DND-41 (cell line): Measurements from ENCODE around the gene RYR2.

Source experiments
- ATAC-seq: fragments of 200-7000 bp; cut with Tn5 transposase; 3 replicates; pipeline ENCODE4 v1.9.1; 2021; ENCODE audit warnings: low read depth; ENCODE audit not compliant: insufficient read depth
- DNase-seq: peaks from one replicate; pipeline ENCODE4 v3.0.0-alpha.2; 2020
- H2AFZ ChIP-seq: 2 replicates; pipeline ENCODE4 v1.6.0; 2012; ENCODE audit warnings: low read depth, low read length
- H3K27ac ChIP-seq: 2 replicates; pipeline ENCODE4 v1.5.1; 2012; ENCODE audit warnings: low read length, inconsistent platforms
- H3K27me3 ChIP-seq: fragments of 200-600 bp; sonication (generic); 2 replicates; pipeline ENCODE4 v1.6.0; 2012; ENCODE audit warnings: low read length, mild to moderate bottlenecking, inconsistent platforms; ENCODE audit not compliant: insufficient read depth, poor library complexity
- H3K36me3 ChIP-seq: 2 replicates; pipeline ENCODE4 v1.5.1; 2012; ENCODE audit warnings: low read length, inconsistent platforms; ENCODE audit not compliant: insufficient read depth
- H3K4me1 ChIP-seq: 2 replicates; pipeline ENCODE4 v1.5.1; 2012; ENCODE audit warnings: mild to moderate bottlenecking, low read length; ENCODE audit not compliant: insufficient read depth
- H3K4me2 ChIP-seq: 2 replicates; pipeline ENCODE4 v1.6.0; 2012; ENCODE audit warnings: mild to moderate bottlenecking, moderate library complexity, low read length, inconsistent platforms; ENCODE audit not compliant: insufficient read depth
- H3K4me3 ChIP-seq, 2 experiments: fragments of 200-600 bp in 1 of 2; shearing (Covaris generic) in 1 of 2; 2 replicates each; pipeline ENCODE4 v1.5.1; 2012 to 2016; ENCODE audit warnings: inconsistent platforms in 2 of 2, low read length in 2 of 2, mild to moderate bottlenecking in 2 of 2, low read depth in 1 of 2, moderate library complexity in 1 of 2
- H3K79me2 ChIP-seq: 2 replicates; pipeline ENCODE4 v1.6.0; 2012; ENCODE audit warnings: low read length, inconsistent platforms; ENCODE audit not compliant: insufficient read depth
- H3K9ac ChIP-seq: 2 replicates; pipeline ENCODE4 v1.6.0; 2012; ENCODE audit warnings: low read depth, mild to moderate bottlenecking, inconsistent platforms, low read length, moderate library complexity
- H3K9me3 ChIP-seq: 2 replicates; pipeline ENCODE4 v1.5.1; 2012; ENCODE audit warnings: low read length, moderate library complexity, mild to moderate bottlenecking, inconsistent platforms; ENCODE audit not compliant: insufficient read depth, severe bottlenecking
- H4K20me1 ChIP-seq: 2 replicates; pipeline ENCODE4 v1.6.0; 2012; ENCODE audit warnings: low read length; ENCODE audit not compliant: insufficient read depth
- EZH2 ChIP-seq: IDR thresholded peaks from 3 replicates; pipeline ENCODE4 v1.6.1; 2012; ENCODE audit warnings: borderline replicate concordance, low read depth, mild to moderate bottlenecking, moderate library complexity, low read length, inconsistent platforms; ENCODE audit not compliant: severe bottlenecking
- TF ChIP-seq, protein P1 (sequence below): IDR thresholded peaks from 2 replicates; pipeline ENCODE4 v1.5.1; 2012; ENCODE audit warnings: borderline replicate concordance, low read length, moderate library complexity, mild to moderate bottlenecking; ENCODE audit not compliant: poor library complexity, severe bottlenecking; ENCODE audit errors: extremely low read depth

RYR2 gene

DNA sequence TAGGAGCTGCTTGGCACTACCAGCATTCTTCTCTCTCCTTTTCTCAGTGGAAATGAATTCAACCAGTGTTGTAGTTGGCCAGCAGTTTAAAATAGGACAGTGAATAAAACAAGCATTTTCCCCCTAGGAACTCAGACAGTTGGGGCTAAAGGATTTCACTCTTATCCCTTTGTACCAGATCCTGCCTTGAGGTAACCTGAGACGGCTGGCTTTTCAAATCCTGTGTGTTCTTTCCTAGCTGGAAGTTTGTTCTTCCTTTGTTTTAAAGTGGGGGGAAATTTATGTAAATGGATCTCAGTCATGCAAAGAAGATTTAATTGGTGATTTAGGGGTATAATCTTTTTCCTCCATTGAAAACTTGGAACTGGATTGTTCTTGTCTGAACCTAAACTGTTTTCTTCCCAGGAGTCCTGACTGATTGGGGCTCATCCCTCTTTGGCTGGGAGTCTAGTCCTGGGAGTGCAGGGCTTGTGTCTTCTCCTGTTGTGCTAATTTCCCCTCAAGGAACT is 825.5 kb downstream of the RYR2 start:
- TF ChIP-seq, protein P1, sequence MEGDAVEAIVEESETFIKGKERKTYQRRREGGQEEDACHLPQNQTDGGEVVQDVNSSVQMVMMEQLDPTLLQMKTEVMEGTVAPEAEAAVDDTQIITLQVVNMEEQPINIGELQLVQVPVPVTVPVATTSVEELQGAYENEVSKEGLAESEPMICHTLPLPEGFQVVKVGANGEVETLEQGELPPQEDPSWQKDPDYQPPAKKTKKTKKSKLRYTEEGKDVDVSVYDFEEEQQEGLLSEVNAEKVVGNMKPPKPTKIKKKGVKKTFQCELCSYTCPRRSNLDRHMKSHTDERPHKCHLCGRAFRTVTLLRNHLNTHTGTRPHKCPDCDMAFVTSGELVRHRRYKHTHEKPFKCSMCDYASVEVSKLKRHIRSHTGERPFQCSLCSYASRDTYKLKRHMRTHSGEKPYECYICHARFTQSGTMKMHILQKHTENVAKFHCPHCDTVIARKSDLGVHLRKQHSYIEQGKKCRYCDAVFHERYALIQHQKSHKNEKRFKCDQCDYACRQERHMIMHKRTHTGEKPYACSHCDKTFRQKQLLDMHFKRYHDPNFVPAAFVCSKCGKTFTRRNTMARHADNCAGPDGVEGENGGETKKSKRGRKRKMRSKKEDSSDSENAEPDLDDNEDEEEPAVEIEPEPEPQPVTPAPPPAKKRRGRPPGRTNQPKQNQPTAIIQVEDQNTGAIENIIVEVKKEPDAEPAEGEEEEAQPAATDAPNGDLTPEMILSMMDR = no peak
- TF ChIP-seq EZH2 = no peak
- Histone ChIP-seq H3K4me1 (peaks cover 7% of the 10 kb centered on the region; the same call in 1 of the 2 replicates), H3K4me2 (no peak overlapping the region), H3K9ac (no peak overlapping the region), H4K20me1 (no peaks in the 10 kb centered on the region), H3K79me2 (no peaks in the 10 kb centered on the region), H3K36me3 (no peaks in the 10 kb centered on the region), H2AFZ (no peak overlapping the region), H3K9me3 (no peaks in the 10 kb centered on the region), H3K4me3 (no peak overlapping the region), H3K27ac (no peak overlapping the region), H3K27me3 (no peaks in the 10 kb centered on the region)
- no peak for DNase-seq
- no peak for ATAC-seq

DNA sequence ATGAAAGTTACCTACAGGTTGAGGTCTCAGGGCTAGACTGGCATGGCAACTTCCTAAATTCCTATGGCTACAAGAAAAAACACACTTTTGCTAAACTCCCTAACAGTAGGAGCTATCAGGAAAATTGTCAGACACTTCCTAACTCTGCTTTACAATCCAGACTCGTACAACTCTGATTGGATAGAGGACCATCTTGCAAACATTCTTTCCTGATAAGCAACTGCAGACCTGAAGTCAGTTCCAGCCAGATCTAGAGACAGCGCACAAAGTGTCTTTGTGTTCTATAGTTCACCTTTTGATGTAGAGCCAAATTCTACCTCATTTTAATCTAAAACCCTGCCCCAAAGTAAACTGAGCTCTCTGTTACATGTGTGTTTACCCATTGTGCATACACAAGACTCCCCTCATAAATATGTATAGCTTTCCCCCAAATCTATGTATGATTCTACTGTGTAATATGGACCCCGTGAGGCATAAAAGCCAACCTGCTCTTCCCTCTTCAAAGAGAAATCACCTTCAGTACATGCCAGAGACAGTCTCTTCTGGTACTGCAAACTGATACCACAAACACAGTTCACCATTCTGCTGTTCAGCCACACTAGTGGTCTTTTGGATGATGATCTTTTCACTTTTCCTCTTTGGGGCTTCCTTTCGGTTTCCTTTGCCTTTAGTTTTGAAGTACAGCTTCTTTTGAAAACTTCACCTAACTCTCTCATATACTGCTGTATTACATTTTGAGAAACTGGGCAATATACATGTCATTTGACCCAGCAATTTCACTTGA is 827.0 kb downstream of the RYR2 start:
- H3K9ac ChIP-seq = no peak overlapping the region
- TF ChIP-seq EZH2 = no peak
- TF ChIP-seq, protein P1 = no peak
- H3K79me2 ChIP-seq = no peaks in the 10 kb centered on the region
- peaks cover 7% of the 10 kb centered on the region; the same call in 1 of the 2 replicates for H3K4me1 ChIP-seq
- H3K27ac ChIP-seq = no peak overlapping the region
- DNase-seq (no peak), ATAC-seq (no peak)
- H3K27me3 ChIP-seq = no peaks in the 10 kb centered on the region
- no peak overlapping the region for H2AFZ ChIP-seq
- H3K36me3 ChIP-seq = no peaks in the 10 kb centered on the region
- no peak overlapping the region for H3K4me2 ChIP-seq
- H3K9me3 ChIP-seq = no peaks in the 10 kb centered on the region
- H3K4me3 ChIP-seq = no peak overlapping the region
- H4K20me1 ChIP-seq = no peaks in the 10 kb centered on the region

DNA sequence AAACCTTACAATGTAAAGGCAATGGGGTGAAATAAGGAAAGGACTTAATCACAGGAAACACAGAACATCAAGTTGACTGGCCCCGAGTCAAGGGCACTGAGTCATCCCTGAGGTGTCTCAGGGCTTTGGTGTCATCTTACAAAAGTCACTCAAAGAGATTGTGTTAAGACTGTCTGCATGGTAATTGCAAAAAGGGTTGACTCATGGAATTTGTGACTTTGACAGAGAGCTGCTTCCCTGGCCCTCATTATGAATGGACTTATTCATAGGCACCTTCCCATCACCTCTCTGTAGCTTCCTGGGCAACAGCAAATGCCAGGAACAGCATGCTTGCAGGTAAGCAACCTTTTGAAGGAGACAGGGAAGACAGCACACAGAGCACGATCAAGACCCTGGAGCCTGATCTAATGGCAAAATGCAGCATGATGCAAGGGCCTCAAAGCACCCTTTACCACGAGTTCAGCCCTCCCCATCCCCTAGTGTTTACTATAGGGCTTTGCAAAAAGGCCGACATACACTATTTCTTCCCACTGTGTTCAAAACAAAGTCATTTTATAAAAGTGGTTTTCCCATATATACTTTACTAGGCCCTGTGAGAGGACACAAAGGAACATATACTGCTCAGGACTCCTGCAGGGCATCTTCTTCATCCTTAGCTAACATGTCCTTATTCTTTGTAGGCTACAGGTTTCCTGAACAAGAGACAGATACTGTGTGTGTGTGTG is 831.7 kb downstream of the RYR2 start:
- H3K9me3 ChIP-seq = no peaks in the 10 kb centered on the region
- H3K4me3 ChIP-seq = no peak overlapping the region
- DNase-seq (no peak), ATAC-seq (peak; percentile 22; the same call in 1 of the 3 replicates)
- TF ChIP-seq, protein P1 = no peak
- TF ChIP-seq EZH2 = no peak
- H4K20me1 ChIP-seq = no peaks in the 10 kb centered on the region
- H3K4me2 ChIP-seq = no peak overlapping the region
- H3K79me2 ChIP-seq = no peaks in the 10 kb centered on the region
- H3K27me3 ChIP-seq = no peaks in the 10 kb centered on the region
- H3K36me3 ChIP-seq = no peaks in the 10 kb centered on the region
- no peaks in the 10 kb centered on the region for H3K4me1 ChIP-seq
- no peak overlapping the region for H2AFZ ChIP-seq
- no peak overlapping the region for H3K9ac ChIP-seq
- H3K27ac ChIP-seq = no peak overlapping the region
